Parathyroid adenoma (tissue), 2 donors: ENCODE data around the gene POU2F1.

ENCODE experiments used
- H2AFZ ChIP-seq: fragments of 300-600 bp; sonication (generic); one replicate; pipeline ENCODE4 v1.7.0; 2017; ENCODE audit warnings: antibody characterized with exemption, mild to moderate bottlenecking
- H3K27ac ChIP-seq: fragments of 300-600 bp; sonication (generic); one replicate; pipeline ENCODE4 v1.7.0; 2017
- H3K27me3 ChIP-seq: fragments of 300-600 bp; sonication (generic); one replicate; pipeline ENCODE4 v1.7.0; 2017; ENCODE audit warnings: low read length; ENCODE audit not compliant: control insufficient read depth, insufficient read depth
- H3K36me3 ChIP-seq: fragments of 300-600 bp; sonication (generic); one replicate; pipeline ENCODE4 v1.7.0; 2017; ENCODE audit warnings: low read length; ENCODE audit not compliant: control insufficient read depth, insufficient read depth
- H3K4me1 ChIP-seq: fragments of 300-600 bp; sonication (generic); one replicate; pipeline ENCODE4 v1.7.0; 2017; ENCODE audit warnings: control low read depth
- H3K4me2 ChIP-seq: fragments of 300-600 bp; sonication (generic); one replicate; pipeline ENCODE4 v1.7.0; 2017; ENCODE audit warnings: low read length
- H3K4me3 ChIP-seq: fragments of 300-600 bp; sonication (generic); one replicate; pipeline ENCODE4 v1.7.0; 2017; ENCODE audit warnings: low read depth, low read length
- H3K79me2 ChIP-seq: fragments of 300-600 bp; sonication (generic); one replicate; pipeline ENCODE4 v1.7.0; 2017; ENCODE audit warnings: control low read depth
- H3K9ac ChIP-seq: fragments of 300-600 bp; sonication (generic); one replicate; pipeline ENCODE4 v1.7.0; 2017; ENCODE audit warnings: mild to moderate bottlenecking
- H3K9me3 ChIP-seq: fragments of 300-600 bp; sonication (generic); one replicate; pipeline ENCODE4 v1.7.0; 2017; ENCODE audit warnings: low read length; ENCODE audit not compliant: control insufficient read depth
- CTCF ChIP-seq: fragments of 300-600 bp; sonication (generic); IDR thresholded peaks from one replicate; pipeline ENCODE4 v1.7.0; 2017; ENCODE audit warnings: antibody characterized with exemption, mild to moderate bottlenecking
- donor health status: primary hyperparathyroidism.

The POU2F1 gene

GRCh38 chr1:167472752-167473521 is 252.3 kb downstream of the POU2F1 start:
- Histone ChIP-seq H3K4me2 (no peak overlapping the region), H2AFZ (no peak overlapping the region), H3K27me3 (no peaks in the 10 kb centered on the region), H3K27ac (no peak overlapping the region), H3K4me3 (no peak overlapping the region), H3K79me2 (no peaks in the 10 kb centered on the region), H3K9me3 (no peaks in the 10 kb centered on the region), H3K4me1 (no peaks in the 10 kb centered on the region), H3K36me3 (no peaks in the 10 kb centered on the region), H3K9ac (no peak overlapping the region)
- TF ChIP-seq CTCF: no peak

- H3K4me1 ChIP-seq: no peaks in the 10 kb centered on the region
- H3K4me2 ChIP-seq: no peak overlapping the region
- no peak overlapping the region for H2AFZ ChIP-seq
Measured at GRCh38 chr1:167473761-167474160, 253.1 kb downstream of the POU2F1 start.

DNA sequence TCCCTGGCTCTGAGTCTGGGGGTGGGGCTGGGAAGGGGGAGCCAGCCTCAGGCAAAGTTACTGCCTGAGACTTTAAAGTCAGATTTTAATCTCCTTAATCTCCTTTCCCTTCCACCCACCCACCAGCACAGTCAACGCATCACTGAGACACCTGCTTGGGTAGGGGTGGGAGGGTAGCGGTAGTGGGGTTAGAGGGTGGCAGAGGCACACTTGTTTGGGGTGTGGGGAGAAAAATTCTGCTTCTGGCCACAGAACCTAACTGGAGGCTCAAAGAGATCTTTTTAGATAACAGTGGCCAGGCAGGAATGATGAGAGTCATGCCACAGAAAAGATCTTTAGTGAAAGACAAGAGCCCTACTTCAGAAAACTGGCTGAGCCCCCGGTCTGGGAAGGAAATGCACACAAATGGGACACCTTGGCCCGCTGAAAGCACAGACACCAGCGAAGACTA is 253.5 kb downstream of the POU2F1 start:
- TF ChIP-seq CTCF: no peak
- Histone ChIP-seq H2AFZ (no peak overlapping the region), H3K4me2 (no peak overlapping the region), H3K9ac (no peak overlapping the region), H3K4me1 (no peaks in the 10 kb centered on the region), H3K27me3 (no peaks in the 10 kb centered on the region), H3K4me3 (no peak overlapping the region), H3K9me3 (no peaks in the 10 kb centered on the region), H3K36me3 (no peaks in the 10 kb centered on the region), H3K27ac (no peak overlapping the region), H3K79me2 (no peaks in the 10 kb centered on the region)

More at GRCh38 chr1:167473761-167474160, 253.1 kb downstream of the POU2F1 start:
- H3K27ac ChIP-seq: no peak overlapping the region
- no peaks in the 10 kb centered on the region for H3K27me3 ChIP-seq
- TF ChIP-seq CTCF: no peak
- H3K36me3 ChIP-seq: no peaks in the 10 kb centered on the region
- H3K9me3 ChIP-seq: no peaks in the 10 kb centered on the region
- no peaks in the 10 kb centered on the region for H3K79me2 ChIP-seq
- H3K9ac ChIP-seq: no peak overlapping the region
- no peak overlapping the region for H3K4me3 ChIP-seq

DNA sequence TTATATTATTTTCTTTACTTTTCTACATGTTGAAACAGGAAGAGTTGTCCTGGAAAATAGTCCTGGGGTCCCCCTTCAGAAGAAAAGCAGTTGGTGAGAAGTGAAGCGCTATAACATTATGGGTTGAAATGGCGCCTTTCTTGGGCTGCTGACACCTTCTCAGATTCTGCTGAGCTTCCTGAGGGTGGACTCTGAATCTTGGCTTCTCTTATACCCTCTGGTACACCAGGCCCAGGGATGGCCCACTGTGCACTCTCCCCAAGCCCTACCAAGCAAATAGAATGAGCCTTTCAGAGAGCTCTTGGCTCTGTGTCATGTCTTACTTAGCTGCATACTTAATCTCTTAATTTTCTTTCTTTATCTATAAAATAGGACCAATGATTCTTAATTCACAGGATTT is 255.4 kb downstream of the POU2F1 start:
- no peak for TF ChIP-seq CTCF
- H3K9me3 ChIP-seq: no peaks in the 10 kb centered on the region
- H3K79me2 ChIP-seq: no peaks in the 10 kb centered on the region
- no peaks in the 10 kb centered on the region for H3K27me3 ChIP-seq
- no peaks in the 10 kb centered on the region for H3K4me1 ChIP-seq
- no peak overlapping the region for H3K4me2 ChIP-seq
- H3K36me3 ChIP-seq: no peaks in the 10 kb centered on the region
- no peak overlapping the region for H3K27ac ChIP-seq
- H3K4me3 ChIP-seq: no peak overlapping the region
- no peak overlapping the region for H3K9ac ChIP-seq
- H2AFZ ChIP-seq: no peak overlapping the region
